ENCODE results near the gene GPR183.

DNA sequence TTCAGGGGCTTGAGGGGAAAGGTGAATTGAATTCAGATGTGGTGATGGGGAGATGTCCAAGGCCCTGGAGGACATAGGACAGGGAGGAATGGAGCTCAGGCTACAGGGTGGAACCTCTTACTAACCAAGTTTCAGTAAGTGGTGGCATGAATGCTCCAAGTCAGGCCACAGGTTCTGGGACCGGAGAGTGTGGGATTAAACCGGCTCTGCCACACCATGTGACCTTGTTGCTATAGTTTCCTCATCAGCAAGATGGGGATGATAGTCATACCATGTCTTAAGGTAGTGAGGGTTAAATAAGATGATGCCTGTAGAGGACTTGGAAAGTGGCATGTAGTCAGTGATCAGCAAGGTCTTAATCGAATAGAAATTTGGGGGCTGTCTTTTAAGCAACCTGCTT is 16.3 kb downstream of the GPR183 start:
- TF ChIP-seq, protein P1, sequence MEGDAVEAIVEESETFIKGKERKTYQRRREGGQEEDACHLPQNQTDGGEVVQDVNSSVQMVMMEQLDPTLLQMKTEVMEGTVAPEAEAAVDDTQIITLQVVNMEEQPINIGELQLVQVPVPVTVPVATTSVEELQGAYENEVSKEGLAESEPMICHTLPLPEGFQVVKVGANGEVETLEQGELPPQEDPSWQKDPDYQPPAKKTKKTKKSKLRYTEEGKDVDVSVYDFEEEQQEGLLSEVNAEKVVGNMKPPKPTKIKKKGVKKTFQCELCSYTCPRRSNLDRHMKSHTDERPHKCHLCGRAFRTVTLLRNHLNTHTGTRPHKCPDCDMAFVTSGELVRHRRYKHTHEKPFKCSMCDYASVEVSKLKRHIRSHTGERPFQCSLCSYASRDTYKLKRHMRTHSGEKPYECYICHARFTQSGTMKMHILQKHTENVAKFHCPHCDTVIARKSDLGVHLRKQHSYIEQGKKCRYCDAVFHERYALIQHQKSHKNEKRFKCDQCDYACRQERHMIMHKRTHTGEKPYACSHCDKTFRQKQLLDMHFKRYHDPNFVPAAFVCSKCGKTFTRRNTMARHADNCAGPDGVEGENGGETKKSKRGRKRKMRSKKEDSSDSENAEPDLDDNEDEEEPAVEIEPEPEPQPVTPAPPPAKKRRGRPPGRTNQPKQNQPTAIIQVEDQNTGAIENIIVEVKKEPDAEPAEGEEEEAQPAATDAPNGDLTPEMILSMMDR (conservative IDR thresholded peaks at IDR 0.05 in 1 of 2, IDR thresholded peaks at IDR 0.05 in 1 of 2; ENCODE audit: extremely low read depth in 1 of 2, insufficient read depth in 1 of 2, low read depth in 1 of 2, low read length in 2 of 2), result no peak
- TF ChIP-seq EZH2 (IDR thresholded peaks at IDR 0.05; ENCODE audit: borderline replicate concordance, low read length), result no peak

All from mammary epithelial cell (primary cell).